Suppressor macrophage treated with lipopolysaccharide for 4 hours (primary cell): Measurements from ENCODE around the gene TMEM200C.

Source experiments
- DNase-seq: peaks from one replicate; pipeline ENCODE4 v3.0.0-alpha.2; 2020

The TMEM200C gene

GRCh38 chr18:5895299-5895875, at the start of gene TMEM200C:
TSS of gene TMEM200C (minus strand) at chr18:5895522. CDS start at chr18:5892063, 3,459 bp downstream.
- DNase-seq: peak; percentile 22

GRCh38 chr18:5944448-5944847, 49.1 kb upstream of the TMEM200C start:
- no peak for DNase-seq

DNA sequence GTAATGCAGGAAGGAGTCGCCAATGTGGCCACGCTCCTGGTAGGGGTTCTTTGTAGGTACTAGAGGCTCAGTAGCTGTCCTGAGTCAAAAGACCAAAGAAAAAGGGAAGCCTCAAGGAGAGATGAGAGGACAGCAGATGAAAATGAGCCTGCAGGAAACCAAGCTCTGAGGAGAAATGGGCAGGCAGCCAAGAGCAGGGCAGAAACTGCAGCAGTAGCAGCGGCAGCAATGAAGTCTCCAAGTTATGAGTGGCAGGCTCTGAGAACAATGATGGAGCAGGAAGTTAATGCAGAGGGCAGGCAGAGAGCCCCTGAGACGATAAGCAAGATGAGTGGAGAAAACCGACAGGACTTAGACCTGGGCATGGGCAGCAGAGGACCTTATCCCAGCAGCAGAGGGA, 48.2 kb upstream of the TMEM200C start:
- DNase-seq: no peak

- no peak for DNase-seq
Measured at GRCh38 chr18:5942591-5942990, 47.3 kb upstream of the TMEM200C start.

DNA sequence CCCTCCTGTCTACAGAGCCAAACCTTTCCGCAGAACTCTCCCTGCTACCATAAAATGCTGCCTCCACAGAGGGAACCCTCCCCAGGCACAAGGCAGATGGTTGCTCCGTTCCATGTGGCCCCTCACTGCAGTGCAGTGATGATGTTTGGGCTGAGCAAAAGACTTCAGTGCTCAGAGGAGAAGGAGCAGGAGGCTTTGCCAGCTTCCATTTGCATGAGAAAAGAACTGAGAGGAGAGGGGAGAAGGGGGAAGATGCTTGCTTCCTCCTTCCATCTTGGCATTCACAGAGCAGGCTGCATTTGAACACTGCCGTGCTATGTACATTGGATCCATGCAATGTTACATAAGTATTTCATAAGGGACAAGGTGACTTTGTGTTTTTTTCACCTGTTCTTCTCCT, 46.6 kb upstream of the TMEM200C start:
- DNase-seq: no peak

- DNase-seq: no peak
Measured at GRCh38 chr18:5939801-5940667, 44.7 kb upstream of the TMEM200C start.

DNA sequence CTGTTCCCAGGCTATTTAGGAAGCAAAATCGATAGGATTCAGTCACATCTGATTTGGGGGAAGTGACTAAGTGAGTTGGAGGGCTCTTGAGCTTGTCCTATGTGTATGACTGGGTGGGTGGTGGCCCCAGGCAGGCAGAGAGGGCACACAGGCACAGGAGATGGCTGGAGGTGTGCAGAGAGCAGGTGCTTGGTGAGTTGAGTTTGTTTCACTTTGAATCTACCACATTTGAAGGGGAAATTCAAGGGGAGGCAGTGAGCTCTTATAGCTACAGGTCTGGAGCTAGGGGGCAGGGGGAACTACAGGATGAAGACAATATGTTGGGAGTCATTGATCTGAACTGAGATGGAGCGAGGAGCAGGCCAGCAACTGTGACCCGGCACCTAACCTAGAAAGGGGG, 42.5 kb upstream of the TMEM200C start:
- DNase-seq: no peak

GRCh38 chr18:5937121-5937520, 41.8 kb upstream of the TMEM200C start:
- no peak for DNase-seq

DNA sequence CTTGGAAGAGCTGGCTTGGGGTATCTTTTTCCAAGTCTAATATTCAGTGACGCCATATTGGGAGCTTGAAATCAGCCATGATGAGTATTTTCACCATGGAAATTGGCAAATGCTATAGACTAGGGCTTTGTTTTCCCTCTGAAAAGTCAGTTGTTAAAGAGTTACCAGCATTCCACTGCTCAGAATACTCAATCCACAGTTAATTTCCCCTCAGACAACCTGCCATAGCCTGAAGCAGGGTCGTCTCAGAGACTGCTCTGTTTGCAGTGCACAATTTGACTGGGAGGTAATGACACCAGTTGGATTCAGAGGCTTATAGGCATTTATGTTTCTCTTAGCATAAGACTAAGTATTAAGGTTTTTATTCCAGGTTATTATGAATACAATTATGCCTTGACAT, 35.5 kb upstream of the TMEM200C start:
- no peak for DNase-seq

DNA sequence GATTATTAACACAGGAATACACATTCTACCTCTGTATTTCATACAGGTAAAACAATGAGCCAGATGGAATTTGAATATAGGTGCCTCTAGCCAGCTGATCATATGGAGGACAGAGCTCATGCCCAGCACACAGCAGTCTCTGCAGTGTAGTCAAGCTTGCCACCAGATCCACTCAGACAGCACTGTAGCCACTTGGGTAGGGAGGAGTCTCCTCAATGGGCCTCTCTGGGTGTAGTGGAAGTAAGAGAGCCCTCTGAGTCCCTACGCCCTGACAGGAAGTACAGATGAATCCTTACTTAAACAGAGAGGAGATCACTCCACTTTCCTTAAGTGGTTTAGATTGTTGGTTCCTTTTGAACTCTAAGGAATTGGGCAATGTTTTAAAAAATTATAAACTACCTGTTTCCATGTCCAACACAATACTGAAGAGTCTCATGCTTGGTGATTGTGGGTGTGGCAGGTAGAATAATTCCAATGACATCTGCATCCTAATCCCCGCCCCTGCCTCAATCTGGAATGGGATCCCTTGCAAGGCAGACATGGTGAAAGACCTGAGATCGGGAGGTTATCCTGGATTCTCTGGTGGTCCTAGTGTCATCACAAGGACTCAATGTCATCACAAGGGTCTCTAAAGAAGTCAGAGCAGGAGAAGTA, 23.0 kb upstream of the TMEM200C start:
- DNase-seq: no peak

DNA sequence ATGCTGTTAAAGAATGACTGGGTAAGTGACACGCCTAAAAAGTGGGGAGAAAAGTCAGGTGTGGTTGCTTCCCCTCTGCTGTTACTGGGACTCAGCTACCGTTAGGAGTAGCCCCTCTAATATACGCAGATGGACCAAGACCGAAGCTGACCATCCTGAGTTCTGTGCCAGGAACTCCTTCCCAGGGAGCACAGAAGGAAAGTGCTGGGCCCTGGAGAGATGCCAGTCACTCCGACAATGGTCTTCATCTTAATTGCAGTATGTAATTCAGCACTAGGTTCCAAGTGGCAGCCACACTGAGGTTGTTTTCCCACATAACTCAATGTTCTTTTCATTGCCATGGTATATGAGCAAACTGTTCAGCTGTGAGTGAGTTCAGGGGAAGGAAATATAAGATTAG, 19.6 kb upstream of the TMEM200C start:
- no peak for DNase-seq

DNA sequence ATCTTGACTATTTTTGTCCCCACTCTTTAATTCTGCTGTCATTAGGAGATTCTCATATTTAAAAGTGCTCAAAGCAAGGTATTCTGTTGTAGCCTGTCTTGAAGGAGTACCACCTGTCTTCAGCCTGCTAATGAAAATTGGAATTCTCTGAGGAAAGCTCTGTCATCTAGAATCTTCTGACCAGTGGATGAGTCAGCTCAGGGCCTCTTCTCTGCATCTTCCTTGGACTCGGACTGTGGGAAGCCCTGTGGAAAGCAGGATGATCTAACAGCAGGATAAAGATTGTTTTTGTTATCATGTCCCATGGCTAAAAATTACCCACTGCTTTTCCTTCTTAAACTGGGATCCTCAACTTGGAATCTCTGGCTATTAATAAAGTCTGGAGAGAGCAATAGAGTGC, 18.7 kb upstream of the TMEM200C start:
- no peak for DNase-seq

DNA sequence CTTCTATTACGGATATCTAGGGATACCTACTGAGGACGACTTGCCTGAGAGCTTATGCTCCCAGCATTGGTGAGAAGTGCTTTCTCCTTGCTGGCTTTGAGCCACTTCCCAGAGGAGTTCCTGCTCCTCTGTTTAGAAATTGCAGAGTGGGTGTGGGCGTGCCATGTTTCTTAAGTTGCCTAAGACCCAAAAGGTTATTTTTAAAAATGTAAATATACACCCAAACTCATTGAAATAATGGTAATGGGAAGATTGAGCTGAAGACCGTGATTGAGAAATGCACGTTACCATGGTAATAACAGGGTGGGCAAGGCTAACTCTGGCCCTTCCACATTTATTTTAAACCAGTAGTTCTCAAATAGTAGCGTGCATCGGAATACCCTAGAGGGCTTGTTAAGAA, 17.2 kb upstream of the TMEM200C start:
- DNase-seq: no peak

DNA sequence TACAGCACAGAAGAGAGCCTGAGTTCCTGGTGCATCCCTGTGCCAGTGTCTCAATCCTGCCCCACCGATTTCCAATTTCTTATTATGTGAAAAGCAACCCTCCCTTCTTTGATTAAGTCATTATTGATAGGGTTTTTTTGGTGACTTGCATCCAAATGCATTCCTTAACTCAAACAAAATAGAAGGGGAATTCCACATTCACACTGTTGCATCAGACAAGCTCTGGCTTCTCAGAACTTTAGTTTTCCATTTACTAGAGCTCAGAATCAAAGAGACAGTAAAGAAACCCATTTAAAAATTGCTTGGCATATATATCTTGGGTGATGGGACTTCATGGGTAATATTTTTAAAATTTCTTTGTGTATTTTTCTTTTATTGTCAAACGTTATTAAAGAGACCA, 13.8 kb upstream of the TMEM200C start:
- no peak for DNase-seq

DNA sequence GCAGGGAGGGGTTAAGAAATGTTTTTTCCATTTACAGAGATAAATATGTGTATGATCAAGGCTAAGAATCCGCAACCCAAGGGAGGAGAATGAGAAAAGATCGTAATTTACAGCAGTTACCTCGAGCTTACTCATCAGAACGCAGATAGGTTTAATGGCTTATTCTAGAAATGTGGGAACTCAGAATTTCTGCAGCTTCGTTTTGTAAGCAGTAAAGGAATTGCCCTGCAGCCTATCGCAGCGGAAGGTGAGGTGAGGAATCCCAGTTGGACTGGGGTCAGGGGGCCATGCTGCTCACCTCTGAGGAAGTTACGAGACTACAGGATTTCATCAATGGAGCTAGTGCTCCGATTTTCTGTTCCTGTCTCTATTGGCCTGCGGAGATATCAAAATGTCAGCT, 8.1 kb upstream of the TMEM200C start:
- DNase-seq: no peak

DNA sequence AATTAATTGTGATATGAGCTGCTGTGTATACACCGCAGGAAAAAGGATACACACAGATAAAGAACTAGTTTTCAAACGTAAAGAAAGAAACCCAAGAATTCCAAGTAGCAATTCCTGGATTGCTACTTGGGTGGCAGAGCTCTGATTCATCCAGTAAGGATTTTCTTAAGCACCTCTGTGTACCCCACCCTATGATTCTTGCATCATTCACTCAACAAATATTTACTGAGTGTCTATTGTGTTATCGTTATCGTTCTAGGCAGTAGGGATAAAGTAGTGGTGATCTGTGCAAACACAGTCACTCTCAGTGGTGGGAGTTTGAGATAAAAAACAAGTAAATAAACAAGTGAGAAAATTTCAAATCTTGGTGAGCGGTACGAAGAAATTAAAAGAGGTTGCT, 4.9 kb upstream of the TMEM200C start:
- no peak for DNase-seq

GRCh38 chr18:5899835-5900234, 4.5 kb upstream of the TMEM200C start:
- no peak for DNase-seq

DNA sequence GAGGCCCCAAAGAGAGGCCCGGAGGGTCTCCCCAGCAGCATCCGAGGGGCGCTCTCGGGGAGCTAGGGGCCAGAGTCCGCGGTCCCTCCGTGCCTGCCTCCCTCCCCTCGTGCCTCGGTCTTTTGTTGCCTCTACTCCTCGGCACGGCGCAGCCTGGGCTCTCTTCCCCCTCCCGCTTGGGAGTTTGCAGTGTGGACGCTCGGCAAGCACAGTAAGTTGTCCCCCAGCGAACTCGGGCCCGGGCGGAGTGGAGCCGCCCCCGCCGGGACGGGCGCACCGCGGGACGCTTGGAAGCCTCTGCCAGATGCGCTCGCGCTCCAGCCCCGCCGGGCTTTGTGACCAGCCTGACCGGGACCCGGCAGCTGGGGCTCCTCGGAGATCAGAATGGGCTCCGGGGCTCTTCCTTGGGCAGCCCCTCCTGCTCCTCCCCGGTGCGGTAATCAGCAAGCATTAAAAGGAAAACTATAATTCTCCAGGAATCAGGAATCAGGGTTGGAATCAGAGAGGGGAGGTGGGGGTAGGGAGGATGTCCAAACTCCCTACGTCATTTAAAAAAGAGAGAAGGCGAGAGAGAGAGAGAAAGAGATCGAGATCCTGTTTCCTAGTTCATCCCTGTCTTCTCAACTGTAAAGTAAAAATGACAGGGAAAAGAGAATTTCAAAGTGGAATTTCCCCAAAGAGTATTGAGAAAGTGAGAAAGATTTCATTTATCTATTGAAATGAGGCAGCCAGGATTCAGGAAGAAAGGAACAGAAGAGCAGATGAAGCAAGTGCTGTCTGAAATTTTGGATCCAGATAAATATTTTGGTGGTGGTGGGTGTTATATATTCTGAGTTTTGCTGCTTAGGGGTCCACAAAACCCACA, 786 bp upstream of the TMEM200C start:
- peak; percentile 8 for DNase-seq

GRCh38 chr18:5894611-5895298, 567 bp downstream of the TMEM200C start:
- DNase-seq: no peak

- DNase-seq: no peak
Measured at GRCh38 chr18:5893956-5894610, 1.2 kb downstream of the TMEM200C start.

DNA sequence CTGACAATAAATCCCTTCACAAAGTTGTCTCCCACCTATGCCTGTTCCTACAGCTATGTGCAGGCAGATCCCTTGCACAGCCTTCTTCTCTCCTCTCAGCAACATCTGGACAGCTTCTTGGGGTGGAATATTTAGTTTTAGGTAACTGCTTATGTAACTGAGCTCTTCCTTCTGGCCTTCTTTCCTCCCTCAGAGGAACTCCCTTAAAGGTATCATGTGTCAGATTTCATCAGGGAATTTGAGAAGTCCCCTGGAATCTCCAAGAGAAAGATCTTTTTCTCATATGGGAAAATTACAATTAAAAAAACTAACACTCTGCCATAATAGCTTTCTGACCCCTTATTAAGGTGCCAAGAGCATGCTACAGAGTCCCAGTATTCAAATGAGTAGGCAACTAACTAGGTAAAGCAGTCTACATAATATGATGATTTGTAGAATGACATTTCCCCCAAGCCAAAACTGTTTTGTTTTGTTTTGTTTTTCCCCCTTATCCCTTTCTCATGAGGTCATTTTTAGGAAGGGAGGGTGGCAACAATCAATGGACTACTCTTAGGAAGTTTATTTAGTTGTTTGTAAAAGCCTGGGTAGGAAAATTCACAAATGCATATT, 2.4 kb downstream of the TMEM200C start:
- no peak for DNase-seq

DNA sequence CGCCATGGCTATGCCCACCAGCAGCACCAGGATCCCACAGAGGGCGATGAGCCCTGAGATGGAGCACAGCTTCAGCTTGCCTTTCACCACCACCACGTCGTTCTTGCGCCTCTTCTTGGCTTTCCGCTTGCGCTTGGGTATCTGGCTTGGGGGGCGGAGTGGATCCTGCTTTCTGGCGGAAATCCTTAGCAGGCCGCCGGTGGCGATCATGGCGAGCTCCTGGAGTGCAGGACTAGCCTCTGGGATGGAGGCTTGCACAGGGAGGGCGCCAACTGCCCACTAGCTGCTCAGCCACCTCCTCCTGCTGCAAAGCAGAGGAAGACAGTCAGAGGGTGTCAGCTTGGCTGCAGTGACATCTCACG, 3.5 kb downstream of the TMEM200C start:
- no peak for DNase-seq
